Right renal cortex interstitium (tissue), 3 donors: ENCODE results near the gene OST4. TPM values are rescaled to one million over a fixed set of nuclear protein-coding genes. Genes with fewer than 3 reads are reported as not detected.

Experiments
- DNase-seq, 3 donors: peaks; one replicate each; pipeline ENCODE4 v3.0.0-alpha.2; 2013; ENCODE audit warnings: low read depth in 3 of 3, low spot score in 2 of 3
- polyA plus RNA-seq, 3 donors: library from polyadenylated mRNA; unstranded; fragments of 120-200 nt; gene quantifications; one replicate each; pipeline ENCODE4 v1.2.1, GENCODE V29; 2013; ENCODE audit not compliant: insufficient read length in 3 of 3

Gene OST4
- polyA plus RNA-seq, 3 donors: 229 to 284 (median 261) TPM

DNA sequence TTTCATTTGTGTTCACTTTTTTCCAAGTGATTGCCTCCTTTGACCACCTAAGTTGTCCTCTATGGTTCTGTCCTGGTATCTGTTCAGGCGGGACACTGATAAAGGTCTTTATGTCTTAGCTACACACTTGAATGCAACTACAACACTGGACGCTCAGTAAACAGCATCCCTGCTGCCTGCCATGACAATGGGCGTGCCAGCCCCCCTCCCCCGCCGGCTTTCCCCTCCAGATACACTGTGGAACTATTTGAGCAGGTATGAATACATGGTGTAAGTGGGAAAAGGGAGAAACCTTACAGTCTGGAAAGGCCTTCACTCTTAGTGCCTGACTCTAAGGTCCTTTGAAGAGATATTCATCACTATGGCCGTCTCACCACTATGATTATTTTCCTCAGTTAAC, 14.3 kb downstream of the OST4 start:
- DNase-seq: no peak

DNA sequence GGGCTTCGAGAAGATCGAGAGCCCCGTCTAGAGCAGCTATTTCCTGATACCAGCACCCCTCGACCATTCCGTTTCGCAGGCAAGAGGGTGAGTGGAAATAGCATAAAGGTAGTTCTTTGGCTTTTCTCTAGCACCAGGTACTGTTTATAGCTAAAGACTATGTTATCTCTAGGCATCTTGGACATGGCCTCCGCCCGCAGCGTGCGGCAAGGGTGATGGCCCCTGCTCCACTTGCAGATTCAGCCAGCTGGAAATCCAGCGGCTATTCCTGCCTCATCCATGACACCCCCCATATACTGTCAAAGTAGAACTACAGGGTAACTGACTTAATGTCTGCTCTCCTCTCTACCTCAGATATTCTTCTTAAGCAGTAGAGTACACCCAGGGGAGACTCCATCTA, 16.7 kb downstream of the OST4 start:
- no peak for DNase-seq

DNA sequence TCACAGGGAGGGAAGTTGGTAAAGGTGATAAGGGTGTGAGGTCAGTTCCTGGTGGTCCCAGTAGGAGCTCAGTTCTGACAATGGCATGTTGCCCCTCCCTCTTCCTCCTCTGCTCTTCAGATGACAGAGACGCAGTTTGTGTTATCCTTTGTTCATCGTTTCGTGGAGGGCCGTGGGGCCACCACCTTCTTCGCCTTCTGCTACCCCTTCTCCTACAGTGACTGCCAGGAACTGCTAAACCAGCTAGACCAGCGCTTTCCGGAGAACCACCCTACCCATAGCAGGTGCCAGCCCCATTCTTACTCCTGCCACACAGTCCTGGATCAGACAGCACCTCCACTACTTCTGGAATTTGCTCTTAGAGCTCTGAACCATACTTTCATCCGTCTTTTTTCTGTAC, 17.7 kb downstream of the OST4 start:
- no peak for DNase-seq

DNA sequence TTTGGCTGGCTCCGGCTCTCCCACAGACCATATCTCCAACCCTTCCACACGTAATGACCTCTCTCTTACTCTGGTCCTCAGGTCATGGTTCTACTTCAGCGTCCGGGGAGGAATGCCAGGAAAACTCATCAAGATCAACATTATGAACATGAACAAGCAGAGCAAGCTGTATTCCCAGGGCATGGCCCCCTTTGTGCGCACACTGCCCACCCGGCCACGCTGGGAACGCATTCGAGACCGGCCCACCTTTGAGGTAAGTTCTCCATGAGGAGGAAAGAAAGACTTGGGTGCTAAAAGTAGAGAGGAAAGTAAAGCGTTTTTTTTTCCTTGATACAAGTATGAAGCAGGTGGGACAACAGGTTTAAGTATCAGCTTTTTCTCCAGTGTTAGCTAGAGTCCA, 18.1 kb downstream of the OST4 start:
- no peak for DNase-seq

DNA sequence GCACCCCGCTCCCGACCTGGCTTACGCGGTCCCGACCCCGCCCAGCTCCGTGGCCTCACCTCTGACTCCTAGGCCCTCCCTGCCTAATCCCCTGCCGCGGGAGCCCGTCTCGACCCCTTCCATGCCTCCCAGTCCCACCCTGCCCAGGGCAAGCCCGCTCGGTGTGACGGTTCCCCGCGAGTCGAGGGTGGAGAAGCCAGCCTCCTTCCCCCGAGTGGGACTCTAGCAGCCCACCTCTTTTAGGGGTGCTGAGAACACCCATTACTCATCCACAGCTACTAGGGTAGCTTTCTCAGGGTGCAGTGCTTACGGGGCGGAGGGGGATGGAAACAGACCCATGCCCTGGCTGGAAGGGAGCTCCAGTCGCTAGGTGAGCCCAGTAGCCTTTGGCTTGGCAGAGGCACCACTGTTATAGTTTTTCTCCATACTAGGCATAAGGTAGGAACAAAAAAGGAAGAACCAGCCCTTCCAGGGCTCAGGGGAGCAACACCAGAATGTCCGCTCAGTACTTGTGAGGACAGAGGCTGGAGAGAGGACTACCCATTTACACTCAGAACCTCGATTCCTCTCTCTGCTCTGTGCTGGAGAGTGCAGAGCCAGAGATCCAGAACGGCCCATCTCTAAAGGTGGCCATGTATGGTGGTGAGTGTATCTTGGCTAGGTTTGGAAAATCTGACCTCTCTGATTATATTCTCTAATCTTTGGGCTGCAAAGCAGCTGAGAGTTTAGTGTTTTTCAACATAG, 19.4 kb downstream of the OST4 start:
- DNase-seq: no peak

DNA sequence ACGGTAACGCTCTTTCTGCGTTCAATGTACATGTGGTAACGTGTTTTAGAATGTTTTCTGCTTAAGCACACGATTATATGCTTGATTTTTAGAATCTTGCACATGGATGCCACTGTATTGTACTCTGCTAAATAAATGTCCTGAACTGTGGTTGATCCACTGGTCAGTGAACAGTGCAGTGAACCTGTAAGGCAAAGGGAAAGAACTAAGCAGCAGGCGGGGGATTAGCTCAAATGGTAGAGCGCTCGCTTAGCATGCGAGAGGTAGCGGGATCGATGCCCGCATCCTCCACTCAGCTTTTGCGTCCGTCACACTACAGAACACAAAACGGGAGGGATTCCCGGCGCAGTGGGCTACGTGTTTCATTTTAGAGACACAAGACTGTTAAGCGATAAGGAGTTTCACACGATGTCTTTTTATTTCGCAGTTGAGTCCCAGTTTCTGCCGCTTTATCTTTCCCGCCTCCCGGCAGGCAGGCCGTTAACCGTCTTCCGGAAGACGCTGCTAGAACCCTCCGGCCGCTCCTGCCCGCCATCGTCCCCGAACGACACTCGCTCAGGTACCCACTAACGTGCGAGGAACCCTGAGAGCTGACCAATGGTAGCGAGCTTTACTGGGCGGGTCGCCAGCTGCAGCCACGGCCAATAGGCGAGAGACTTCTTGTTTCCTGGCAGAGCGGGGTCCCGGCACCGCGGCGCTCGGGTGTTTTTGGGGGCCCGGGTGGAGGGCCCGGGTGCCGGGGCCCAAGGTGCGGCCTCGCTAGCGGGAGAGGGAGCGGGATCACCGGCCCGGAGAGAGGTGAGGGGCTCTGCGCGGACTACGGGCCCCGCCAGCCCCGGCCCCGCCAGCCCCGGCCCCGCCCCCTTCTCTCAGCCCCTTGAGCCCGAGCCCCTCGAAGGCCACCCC, 20.2 kb downstream of the OST4 start, which contains the start of gene AGBL5:
Gene AGBL5, plus strand, starts transcription at position 673 of the 906 bp plus-strand sequence. CDS start 1,291 bp downstream, outside the sequence.
- peak; percentile 86 to 96 (median 87) for DNase-seq

DNA sequence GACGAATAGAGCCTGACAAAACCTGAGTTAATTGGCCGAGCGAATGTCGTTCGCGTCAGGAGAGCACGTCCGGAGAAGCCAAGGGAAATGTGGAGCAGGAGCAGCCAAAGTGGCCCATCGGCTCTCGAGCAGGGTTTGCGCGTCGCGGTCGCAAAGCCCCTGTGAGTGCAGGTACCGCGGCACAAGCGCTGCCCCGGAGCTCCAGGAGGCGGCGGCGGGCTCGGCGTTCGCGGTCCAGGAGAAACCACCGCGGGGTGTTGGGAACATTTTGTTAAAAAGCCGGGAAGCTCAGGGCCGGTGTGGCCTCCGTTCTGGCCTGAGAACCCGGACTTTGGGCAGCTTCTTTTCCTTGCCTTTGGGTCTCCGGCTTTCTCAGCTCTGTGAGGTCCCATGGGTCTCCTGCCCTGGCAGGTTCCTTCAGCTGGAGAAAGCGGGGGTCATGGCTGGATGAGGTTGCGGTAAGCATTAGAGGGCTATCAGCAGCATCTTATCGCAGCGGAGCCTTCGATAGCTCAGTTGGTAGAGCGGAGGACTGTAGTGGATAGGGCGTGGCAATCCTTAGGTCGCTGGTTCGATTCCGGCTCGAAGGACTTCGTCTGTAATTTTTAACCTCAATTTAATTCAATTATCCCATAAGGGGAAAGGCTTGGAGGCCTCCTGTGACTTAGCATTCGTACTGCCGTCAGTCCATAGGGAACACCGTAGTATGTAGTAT, 21.0 kb downstream of the OST4 start:
- peak; percentile 91 to 99 (median 91) for DNase-seq

DNA sequence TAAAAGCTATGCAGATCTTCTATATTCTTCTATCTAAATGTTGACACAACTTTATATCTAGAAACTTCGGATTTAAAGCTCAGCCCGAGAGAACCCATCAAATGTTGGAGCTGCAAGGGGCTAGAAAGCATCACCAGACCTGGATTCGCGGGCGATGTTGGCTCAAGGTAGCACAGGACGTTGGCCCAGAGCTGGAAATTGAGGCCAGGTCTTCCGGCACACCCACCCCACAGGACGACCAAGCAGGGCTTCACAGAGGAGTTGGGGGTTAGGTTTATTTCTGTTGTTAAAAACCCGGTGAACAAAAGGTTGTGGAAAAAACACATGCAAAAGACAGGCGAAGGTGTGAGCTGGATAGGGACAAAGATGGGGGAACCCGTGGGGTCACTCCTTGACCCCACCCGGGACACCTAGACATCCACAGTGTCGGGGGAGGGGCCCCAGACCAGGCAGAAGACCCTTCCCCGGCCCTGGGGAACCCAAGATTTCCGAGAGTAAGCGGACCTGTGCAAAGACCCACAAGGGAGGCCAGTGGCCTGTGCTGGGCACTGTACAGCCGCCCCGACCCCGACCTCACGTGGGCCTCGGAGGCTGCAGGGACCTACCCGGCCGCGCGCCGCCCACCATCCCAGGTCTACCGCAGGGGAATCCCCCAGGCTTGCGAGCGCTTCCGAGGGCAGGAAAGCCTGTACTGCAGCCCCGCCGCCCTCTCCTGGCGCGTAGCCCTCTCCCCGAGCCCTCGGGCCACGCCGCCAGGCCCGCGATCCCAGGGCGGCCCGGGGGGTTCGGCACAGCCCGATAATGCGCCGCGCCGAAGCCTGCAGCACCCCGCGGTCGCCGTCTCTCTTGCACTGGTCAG, 21.8 kb downstream of the OST4 start:
- no peak for DNase-seq

DNA sequence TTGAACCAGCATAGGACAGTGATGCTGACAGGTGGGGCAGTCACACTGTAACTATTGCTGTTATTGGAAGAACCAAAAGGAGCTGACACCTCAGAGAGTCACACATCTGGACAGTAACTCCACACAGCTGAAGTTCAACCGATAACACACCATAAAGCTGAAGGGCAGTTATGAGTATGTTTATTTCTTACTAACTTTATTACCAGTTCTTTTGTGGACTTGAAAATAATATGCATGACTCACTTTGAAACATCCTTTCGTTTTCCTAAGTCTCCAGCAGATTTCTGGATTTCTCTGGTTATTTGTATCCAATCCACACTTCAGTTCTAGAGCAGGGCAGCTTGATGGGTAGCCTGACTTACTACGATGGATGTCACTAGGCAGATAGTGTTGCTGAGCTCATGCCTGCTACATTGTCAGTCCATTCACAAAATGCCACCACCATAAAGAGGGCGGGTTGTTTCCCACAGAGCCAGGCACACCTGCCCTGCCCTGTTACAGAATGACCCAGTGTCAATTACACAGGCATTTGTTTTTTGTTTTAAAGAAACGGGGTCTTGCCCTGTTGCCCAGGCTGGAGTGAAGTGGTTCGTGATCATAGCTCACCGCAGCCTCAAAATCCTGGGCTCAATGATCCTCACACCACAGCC, 28.3 kb downstream of the OST4 start:
- no peak for DNase-seq

DNA sequence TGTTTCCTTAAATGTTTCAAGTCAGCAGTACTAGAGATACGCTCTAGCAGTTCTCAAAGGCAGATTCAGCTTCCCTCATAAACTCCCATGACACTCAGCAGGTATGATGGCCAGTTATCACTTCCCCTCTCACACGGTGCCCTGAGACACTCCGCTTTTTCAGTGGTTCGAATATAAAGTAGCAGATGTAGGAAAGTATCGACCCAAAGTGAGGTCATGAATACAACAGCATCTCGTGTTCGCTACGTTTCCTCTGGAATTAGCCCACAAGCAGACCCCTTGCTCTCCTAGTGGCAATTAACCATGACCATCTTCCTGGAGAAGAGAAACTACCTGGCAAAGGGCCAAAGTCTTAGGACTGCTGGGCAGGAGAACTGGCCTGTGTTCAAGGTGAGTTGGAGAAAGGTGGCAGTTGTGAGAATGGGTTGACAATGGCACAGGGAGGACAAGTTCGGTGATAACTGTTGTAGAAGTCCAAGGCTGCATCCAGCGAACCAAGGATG, 29.2 kb downstream of the OST4 start:
- no peak for DNase-seq

DNA sequence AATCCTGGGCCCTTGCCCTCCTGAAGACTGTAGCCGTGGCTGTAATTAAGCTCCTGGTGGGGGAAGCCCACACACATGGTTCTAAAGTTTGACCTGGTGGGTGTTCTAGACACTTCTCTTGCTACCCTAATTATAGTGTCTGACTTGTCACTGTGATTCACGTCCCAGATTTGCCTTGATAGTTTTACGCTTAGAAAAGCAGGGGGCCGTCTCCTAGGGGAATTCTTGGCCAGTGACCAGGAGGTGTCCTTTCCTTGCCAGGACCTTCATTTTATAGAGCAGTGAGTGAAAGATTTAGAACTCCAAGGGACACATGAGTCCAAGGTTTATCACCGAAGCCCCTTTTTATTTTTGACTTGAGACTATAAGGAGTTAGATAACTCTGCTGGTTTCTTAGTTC, 29.7 kb downstream of the OST4 start:
- DNase-seq: peak; percentile 57 to 71 (median 65)

DNA sequence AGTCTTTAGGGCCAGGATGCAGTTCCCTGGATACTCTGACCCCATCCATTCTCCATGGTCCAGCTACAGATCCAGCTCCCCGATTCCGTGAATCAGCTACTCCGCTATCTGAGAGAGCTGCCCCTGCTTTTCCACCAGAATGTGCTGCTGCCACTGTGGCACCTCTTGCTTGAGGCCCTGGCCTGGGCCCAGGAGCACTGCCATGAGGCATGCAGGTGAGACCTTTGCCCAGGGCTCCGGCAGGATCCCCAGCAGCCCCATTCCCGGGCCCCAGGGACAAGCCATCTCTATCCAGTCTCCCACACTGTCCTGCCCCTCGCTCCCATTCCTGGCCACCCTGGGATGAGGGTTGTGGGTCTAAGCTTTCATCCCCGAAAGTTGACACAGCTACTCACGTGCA, 31.2 kb downstream of the OST4 start:
- no peak for DNase-seq

DNA sequence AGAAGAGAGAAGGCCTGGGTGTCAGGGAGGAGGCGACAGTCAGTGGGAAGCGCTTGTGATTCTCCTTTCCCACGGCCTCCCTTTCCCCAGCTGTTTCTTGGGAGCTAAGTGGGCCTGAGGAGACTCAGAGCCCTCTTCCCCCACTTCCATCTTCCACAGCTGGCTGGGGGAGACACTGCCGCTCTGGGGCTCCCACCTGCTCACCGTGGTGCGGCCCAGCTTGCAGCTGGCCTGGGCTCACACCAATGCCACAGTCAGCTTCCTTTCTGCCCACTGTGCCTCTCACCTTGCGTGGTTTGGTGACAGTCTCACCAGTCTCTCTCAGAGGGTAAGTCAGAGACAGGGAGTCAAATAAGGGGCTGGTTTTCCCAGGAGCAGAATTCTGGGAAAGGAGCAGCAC, 31.6 kb downstream of the OST4 start:
- DNase-seq: no peak

DNA sequence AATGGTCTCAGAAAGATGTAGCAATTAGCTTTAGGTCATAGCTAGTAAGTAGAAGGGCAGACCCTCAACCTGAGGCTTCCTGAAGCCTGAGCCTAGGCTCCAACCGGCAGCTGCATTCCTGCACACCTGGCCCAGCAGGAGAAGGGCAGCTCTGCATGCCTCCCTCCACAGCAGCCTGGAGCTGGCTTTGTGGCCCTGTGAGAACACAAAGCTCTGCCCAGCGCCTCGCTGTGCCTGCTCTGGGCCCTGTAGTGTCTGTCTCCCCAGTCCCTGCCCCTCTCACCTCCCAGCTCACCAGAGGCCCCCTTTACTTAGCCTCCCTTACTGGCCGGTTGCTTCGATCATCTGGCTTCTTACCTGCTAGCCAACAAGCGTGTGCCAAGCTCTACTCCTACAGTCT, 32.0 kb downstream of the OST4 start:
- no peak for DNase-seq

DNA sequence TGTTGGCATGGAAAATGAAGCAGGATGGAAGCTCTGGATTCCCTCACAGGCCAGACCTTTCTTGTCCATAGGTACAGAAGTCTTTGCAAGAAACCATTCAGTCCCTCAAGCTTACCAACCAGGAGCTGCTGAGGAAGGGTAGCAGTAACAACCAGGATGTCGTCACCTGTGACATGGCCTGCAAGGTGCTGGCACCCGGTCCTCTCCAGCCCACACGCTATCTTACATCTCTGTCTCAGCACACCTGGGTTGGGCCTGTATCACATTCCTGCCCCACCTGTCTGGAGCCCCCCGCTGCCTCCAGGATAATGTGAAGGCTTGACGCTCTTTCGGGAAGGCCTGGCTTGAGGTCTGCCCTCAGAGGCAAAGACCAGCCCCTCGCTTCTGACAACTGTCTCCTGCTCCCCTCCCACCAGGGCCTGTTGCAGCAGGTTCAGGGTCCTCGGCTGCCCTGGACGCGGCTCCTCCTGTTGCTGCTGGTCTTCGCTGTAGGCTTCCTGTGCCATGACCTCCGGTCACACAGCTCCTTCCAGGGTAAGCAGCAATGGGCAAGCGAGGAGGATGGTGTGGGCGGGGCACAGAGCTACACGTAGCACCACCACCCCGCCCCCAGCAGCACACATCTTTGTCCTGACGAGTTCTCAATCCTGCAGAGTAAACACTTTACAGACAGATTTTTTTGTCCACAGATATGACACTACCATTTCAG, 32.7 kb downstream of the OST4 start:
- DNase-seq: no peak

DNA sequence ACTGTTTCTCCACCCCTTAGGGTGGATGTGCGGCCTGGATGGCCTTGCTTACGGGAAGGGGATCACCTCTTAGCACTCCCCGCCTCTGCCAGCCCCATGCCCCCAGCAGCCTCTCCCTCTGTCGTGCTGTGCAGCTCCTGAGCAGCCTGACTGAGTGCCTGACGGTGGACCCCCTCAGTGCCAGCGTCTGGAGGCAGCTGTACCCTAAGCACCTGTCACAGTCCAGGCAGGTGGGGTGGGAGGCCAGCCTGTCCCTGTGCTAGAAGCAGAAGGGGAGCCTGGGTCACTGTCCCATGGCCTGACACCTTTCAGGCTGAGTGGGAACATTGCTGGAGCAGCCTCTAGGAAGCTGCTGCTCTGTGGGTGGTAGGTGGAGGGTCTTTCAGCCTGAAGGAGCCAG, 33.4 kb downstream of the OST4 start:
- no peak for DNase-seq

DNA sequence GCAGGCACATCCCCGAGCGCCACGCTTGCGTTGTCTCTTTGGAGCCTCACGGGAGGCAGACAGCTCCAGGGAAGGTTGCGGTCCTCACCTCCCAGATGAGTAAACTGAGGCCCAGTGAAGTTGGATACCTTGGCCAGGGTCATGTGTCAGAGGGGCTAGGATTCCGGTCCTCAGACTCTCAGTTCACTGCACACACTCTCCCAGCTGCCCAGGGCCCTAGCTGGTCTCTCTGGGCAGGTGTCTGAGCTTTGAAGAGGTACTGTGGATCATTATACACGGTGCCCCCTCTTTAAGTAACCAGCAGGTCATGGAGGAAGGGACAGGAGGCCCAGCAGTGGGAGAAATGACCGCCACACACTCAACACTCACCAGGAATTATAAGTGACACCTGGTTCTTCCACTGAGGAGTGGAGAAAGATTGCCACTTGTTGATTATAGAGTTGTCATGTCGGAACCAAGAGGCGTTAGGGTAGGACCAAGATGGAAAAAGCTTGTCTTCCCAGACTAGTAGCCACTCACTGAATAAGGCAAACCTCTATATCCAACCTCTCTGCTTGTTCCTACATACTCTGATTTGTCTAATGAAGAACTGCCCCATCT, 38.1 kb downstream of the OST4 start:
- DNase-seq: no peak

DNA sequence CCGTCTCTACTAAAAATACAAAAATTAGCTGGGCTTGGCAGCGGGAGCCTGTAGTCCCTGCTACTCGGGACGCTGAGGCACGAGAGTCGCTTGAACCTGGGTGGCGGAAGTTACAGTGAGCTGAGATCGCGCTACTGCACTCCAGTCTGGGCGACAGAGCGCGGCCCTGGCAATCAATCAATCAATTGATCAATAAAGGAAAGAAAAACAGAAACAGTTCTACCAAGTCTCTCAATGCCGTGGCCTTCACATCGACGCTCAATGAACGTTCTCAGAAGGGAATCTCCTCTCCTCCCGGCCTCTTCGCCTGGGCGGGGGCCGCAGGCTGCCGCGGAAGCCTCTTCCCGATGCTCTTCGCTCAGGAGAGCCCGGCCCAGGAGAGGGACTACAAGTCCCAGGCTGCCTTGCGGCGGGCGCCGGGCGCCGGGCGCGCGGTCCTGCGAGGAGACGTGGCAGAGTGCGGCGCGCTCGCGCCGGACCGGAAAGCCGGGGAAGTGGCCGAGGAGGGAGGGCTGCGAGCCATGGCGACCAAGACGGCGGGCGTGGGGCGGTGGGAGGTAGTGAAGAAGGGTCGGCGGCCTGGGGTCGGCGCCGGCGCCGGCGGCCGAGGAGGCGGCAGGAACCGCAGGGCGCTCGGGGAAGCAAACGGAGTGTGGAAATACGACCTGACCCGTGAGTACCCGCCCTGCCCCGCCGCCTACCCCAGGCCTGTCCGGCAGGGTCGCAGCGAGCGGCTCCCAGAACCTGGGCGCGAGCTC, 38.8 kb downstream of the OST4 start, which contains the start of gene TMEM214:
Gene TMEM214, plus strand, starts transcription at position 471 of the 758 bp plus-strand sequence. Its CDS starts 51 bp downstream, at position 522.
- peak in 2 of 3 donors; percentile 67 to 70 for DNase-seq
